ENCODE results near the gene MAP7D1. TPM values are rescaled to one million over a fixed set of nuclear protein-coding genes. Genes with fewer than 3 reads are reported as not detected.
A peak's percentile ranks its signal among the peaks of the same experiment; 100 is the strongest.

MAP7D1 gene
- total RNA-seq, 1 donor from 2014 or later, result 120 TPM

GRCh38 chr1:36175137-36176095, 19.5 kb downstream of the MAP7D1 start:
- Histone ChIP-seq H3K9me3 (no peaks in the 10 kb centered on the region), H3K27me3 (ENCODE audit: low read depth) (no peaks in the 10 kb centered on the region), H3K4me3 (no peak overlapping the region), H3K36me3 (peaks cover 100% of the 10 kb centered on the region), H3K4me1 (peaks cover 8% of the 10 kb centered on the region), H3K27ac (peak overlapping the region; percentile 54)
- DNase-seq (no peak), ATAC-seq (peak; percentile 9 to 12)
- TF ChIP-seq CTCF (IDR thresholded peaks at IDR 0.05), result no peak
- intact Hi-C loops (cut with DNase I), result no loop called here

GRCh38 chr1:36176106-36176949, 20.4 kb downstream of the MAP7D1 start:
- TF ChIP-seq CTCF (IDR thresholded peaks at IDR 0.05), result no peak
- Histone ChIP-seq H3K4me3 (no peak overlapping the region), H3K27ac (no peak overlapping the region), H3K27me3 (ENCODE audit: low read depth) (no peaks in the 10 kb centered on the region), H3K36me3 (peaks cover 100% of the 10 kb centered on the region), H3K4me1 (peaks cover 8% of the 10 kb centered on the region), H3K9me3 (no peaks in the 10 kb centered on the region)
- intact Hi-C loops (cut with DNase I), result no loop called here
- DNase-seq, result no peak
- no peak for ATAC-seq

- Histone ChIP-seq H3K27me3 (ENCODE audit: low read depth) (no peaks in the 10 kb centered on the region), H3K4me3 (no peak overlapping the region), H3K9me3 (no peaks in the 10 kb centered on the region), H3K27ac (no peak overlapping the region), H3K36me3 (peaks cover 92% of the 10 kb centered on the region), H3K4me1 (peaks cover 12% of the 10 kb centered on the region)
- no peak for TF ChIP-seq CTCF (IDR thresholded peaks at IDR 0.05)
- ATAC-seq, result no peak
- DNase-seq, result no peak
- intact Hi-C loops (cut with DNase I), result no loop called here
Observed at GRCh38 chr1:36177589-36178431, 21.9 kb downstream of the MAP7D1 start.

- Histone ChIP-seq H3K4me3 (peak overlapping the region; percentile 31), H3K4me1 (peaks cover 20% of the 10 kb centered on the region), H3K27me3 (ENCODE audit: low read depth) (no peaks in the 10 kb centered on the region), H3K9me3 (no peaks in the 10 kb centered on the region), H3K36me3 (peaks cover 84% of the 10 kb centered on the region), H3K27ac (no peak overlapping the region)
- peak; percentile 70 to 90 for ATAC-seq
- DNase-seq, result peak; percentile 74
- intact Hi-C loops (cut with DNase I), result no loop called here
- TF ChIP-seq CTCF (IDR thresholded peaks at IDR 0.05), result no peak
Observed at GRCh38 chr1:36178471-36179219, 22.7 kb downstream of the MAP7D1 start.

Measured in lower lobe of right lung (tissue), 2 donors.